Neural progenitor cell (in vitro differentiated cells): ENCODE results near the gene CENPVL2.
"Not testable (repeated sequence)": the region's sequence is repeated elsewhere in the genome, so short reads cannot be mapped to it uniquely, and the experiment has no call there.

Experiments
- EZH2 ChIP-seq: fragments of 200-600 bp; sonication (generic); IDR thresholded peaks from 2 replicates; pipeline ENCODE4 v1.6.1; 2017; ENCODE audit warnings: antibody characterized with exemption, mild to moderate bottlenecking, moderate library complexity
- EZH2phosphoT487 ChIP-seq: fragments of 200-600 bp; sonication (generic); IDR thresholded peaks from 2 replicates; pipeline ENCODE4 v1.6.1; 2017; ENCODE audit warnings: antibody characterized with exemption
- TF ChIP-seq, protein P1 (sequence below): fragments of 200-600 bp; sonication (generic); IDR thresholded peaks from 2 replicates; pipeline ENCODE4 v1.5.1; 2017; ENCODE audit warnings: antibody characterized with exemption, mild to moderate bottlenecking

DNA sequence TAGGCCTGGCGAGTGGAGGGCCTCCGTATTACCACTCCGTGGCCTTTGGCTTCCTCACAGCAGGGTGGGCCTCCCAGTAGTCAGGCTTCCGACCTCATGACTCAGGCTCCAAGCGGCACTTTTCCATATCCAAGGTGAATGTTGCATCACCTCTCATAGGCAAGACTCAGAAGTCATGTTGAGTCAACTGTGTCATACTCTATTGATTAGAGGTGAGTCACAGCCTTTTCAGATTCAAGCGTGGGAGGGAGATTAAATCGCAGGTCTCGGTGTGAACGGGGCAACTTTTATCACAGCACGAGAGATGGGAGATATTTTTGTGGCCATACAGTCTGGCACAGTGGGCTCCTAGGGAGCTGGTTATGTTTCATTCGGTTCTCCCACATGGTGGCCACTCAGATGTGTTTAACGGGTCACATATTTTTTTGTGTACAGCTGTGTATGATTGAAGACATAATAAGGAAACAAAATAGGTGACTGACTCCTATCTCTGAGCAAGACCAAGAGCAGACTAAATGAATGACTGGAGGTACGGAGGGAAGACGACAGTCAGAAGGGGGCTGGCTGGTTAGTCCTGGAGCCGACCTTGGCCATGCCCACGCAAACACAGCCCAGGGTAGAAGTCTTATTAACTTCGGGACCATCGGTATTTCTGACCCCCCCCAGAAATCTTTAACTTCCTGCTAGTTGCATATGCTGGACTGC is 30.5 kb upstream of the CENPVL2 start:
- not testable (repeated sequence) for TF ChIP-seq EZH2, EZH2phosphoT487
- TF ChIP-seq, protein P1, sequence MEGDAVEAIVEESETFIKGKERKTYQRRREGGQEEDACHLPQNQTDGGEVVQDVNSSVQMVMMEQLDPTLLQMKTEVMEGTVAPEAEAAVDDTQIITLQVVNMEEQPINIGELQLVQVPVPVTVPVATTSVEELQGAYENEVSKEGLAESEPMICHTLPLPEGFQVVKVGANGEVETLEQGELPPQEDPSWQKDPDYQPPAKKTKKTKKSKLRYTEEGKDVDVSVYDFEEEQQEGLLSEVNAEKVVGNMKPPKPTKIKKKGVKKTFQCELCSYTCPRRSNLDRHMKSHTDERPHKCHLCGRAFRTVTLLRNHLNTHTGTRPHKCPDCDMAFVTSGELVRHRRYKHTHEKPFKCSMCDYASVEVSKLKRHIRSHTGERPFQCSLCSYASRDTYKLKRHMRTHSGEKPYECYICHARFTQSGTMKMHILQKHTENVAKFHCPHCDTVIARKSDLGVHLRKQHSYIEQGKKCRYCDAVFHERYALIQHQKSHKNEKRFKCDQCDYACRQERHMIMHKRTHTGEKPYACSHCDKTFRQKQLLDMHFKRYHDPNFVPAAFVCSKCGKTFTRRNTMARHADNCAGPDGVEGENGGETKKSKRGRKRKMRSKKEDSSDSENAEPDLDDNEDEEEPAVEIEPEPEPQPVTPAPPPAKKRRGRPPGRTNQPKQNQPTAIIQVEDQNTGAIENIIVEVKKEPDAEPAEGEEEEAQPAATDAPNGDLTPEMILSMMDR = not testable (repeated sequence)
